Mesendoderm (in vitro differentiated cells): ENCODE results near the gene TCN1. TPM values are rescaled to one million over a fixed set of nuclear protein-coding genes. Genes with fewer than 3 reads are reported as not detected.
"Not testable (repeated sequence)": the region's sequence is repeated elsewhere in the genome, so short reads cannot be mapped to it uniquely, and the experiment has no call there.

Experiments
- DNase-seq: peaks from one replicate; pipeline ENCODE4 v3.0.0; 2013
- H2AK5ac ChIP-seq: 2 replicates; pipeline ENCODE4 v1.6.1; 2013; ENCODE audit warnings: low read length, inconsistent platforms
- H2BK120ac ChIP-seq: 2 replicates; pipeline ENCODE4 v1.6.1; 2013; ENCODE audit warnings: low read depth, mild to moderate bottlenecking, low read length, moderate library complexity, mixed read lengths
- H2BK15ac ChIP-seq: replicated peaks from 2 replicates; pipeline ENCODE4 v1.6.1; 2013; ENCODE audit warnings: low read depth, mild to moderate bottlenecking, moderate library complexity
- H2BK5ac ChIP-seq: 2 replicates; pipeline ENCODE4 v1.6.1; 2013; ENCODE audit warnings: low read length, inconsistent platforms
- H3K18ac ChIP-seq: 2 replicates; pipeline ENCODE4 v1.6.1; 2013; ENCODE audit warnings: mild to moderate bottlenecking, low read length, mixed read lengths
- H3K23ac ChIP-seq: one replicate; pipeline ENCODE4 v1.6.1; 2013; ENCODE audit warnings: low read length
- H3K27ac ChIP-seq: 2 replicates; pipeline ENCODE4 v1.5.1; 2013; ENCODE audit warnings: low read depth, mild to moderate bottlenecking, inconsistent platforms, low read length, moderate library complexity
- H3K27me3 ChIP-seq: 2 replicates; pipeline ENCODE4 v1.6.1; 2013; ENCODE audit warnings: low read length, control low read depth, mild to moderate bottlenecking, inconsistent platforms; ENCODE audit not compliant: insufficient read depth, poor library complexity
- H3K36me3 ChIP-seq: 2 replicates; pipeline ENCODE4 v1.6.1; 2013; ENCODE audit warnings: low read length, inconsistent platforms; ENCODE audit not compliant: control insufficient read depth, insufficient read depth
- H3K4ac ChIP-seq: one replicate; pipeline ENCODE4 v1.6.1; 2013; ENCODE audit warnings: low read depth, mild to moderate bottlenecking, low read length, moderate library complexity
- H3K4me1 ChIP-seq: 2 replicates; pipeline ENCODE4 v1.6.1; 2013; ENCODE audit warnings: low read depth, low read length, inconsistent platforms; ENCODE audit not compliant: control insufficient read depth
- H3K4me2 ChIP-seq: 2 replicates; pipeline ENCODE4 v1.6.1; 2013; ENCODE audit warnings: low read length
- H3K4me3 ChIP-seq: 2 replicates; pipeline ENCODE4 v1.5.1; 2013; ENCODE audit warnings: mild to moderate bottlenecking, low read length
- H3K56ac ChIP-seq: one replicate; pipeline ENCODE4 v1.6.1; 2013; ENCODE audit warnings: low read length
- H3K79me1 ChIP-seq: 2 replicates; pipeline ENCODE4 v1.6.1; 2013; ENCODE audit warnings: low read length, inconsistent platforms
- H3K79me2 ChIP-seq: 2 replicates; pipeline ENCODE4 v1.6.1; 2013; ENCODE audit warnings: mild to moderate bottlenecking, low read length; ENCODE audit not compliant: control insufficient read depth, insufficient read depth
- H3K9ac ChIP-seq: 2 replicates; pipeline ENCODE4 v1.6.1; 2013; ENCODE audit warnings: low read length, inconsistent platforms
- H4K5ac ChIP-seq: one replicate; pipeline ENCODE4 v1.6.1; 2013; ENCODE audit warnings: low read length
- H4K8ac ChIP-seq: one replicate; pipeline ENCODE4 v1.6.1; 2013; ENCODE audit warnings: low read depth, mild to moderate bottlenecking, control low read depth, low read length, moderate library complexity
- WGBS: extraction: QIAGEN DNeasy Blood & Tissue Kit; methylation state at CpG from one replicate; pipeline ENCODE4 v1.1.7; 2013; ENCODE audit warnings: low lambda C conversion rate, missing lambda C conversion rate; ENCODE audit not compliant: insufficient coverage; ENCODE audit errors: extremely low coverage; 5-methylcytosine and 5-hydroxymethylcytosine counted together
- polyA plus RNA-seq, 2 experiments: library from polyadenylated mRNA; stranded (reverse); fragments of 200-250 nt; gene quantifications; one replicate each; pipeline ENCODE4 v1.2.3, GENCODE V29; 2013

Gene TCN1, protein sequence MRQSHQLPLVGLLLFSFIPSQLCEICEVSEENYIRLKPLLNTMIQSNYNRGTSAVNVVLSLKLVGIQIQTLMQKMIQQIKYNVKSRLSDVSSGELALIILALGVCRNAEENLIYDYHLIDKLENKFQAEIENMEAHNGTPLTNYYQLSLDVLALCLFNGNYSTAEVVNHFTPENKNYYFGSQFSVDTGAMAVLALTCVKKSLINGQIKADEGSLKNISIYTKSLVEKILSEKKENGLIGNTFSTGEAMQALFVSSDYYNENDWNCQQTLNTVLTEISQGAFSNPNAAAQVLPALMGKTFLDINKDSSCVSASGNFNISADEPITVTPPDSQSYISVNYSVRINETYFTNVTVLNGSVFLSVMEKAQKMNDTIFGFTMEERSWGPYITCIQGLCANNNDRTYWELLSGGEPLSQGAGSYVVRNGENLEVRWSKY
- polyA plus RNA-seq (2013, experiment 1 of 2): not detected
- polyA plus RNA-seq (2013, experiment 2 of 2): not detected

- no peaks in the 10 kb centered on the region for H3K27me3 ChIP-seq
- no peak within 1 kb of the TSS for H3K4me3 ChIP-seq
- no peak within 1 kb of the TSS for H2BK15ac ChIP-seq
- no CpG with 5 or more reads among the region's 3 CpGs for WGBS
- no peak within 1 kb of the TSS for H2BK120ac ChIP-seq
- H3K18ac ChIP-seq: no peak within 1 kb of the TSS
- H3K4ac ChIP-seq: no peak within 1 kb of the TSS
- no peak for DNase-seq
- no peak within 1 kb of the TSS for H3K9ac ChIP-seq
- H3K4me2 ChIP-seq: no peak within 1 kb of the TSS
- H3K79me1 ChIP-seq: no peaks in the 10 kb centered on the region
- no peak within 1 kb of the TSS for H3K27ac ChIP-seq
- H3K23ac ChIP-seq: no peak within 1 kb of the TSS
- H2BK5ac ChIP-seq: no peak within 1 kb of the TSS
- H4K8ac ChIP-seq: no peak within 1 kb of the TSS
- H3K4me1 ChIP-seq: no peaks in the 10 kb centered on the region
- no peak within 1 kb of the TSS for H4K5ac ChIP-seq
- no peaks in the 10 kb centered on the region for H3K79me2 ChIP-seq
- no peaks in the 10 kb centered on the region for H3K36me3 ChIP-seq
- no peak within 1 kb of the TSS for H2AK5ac ChIP-seq
- H3K56ac ChIP-seq: no peak within 1 kb of the TSS
Observed at GRCh38 chr11:59866397-59866796, at the start of gene TCN1. TCN1 (minus strand) TSS chr11:59866487; CDS start chr11:59866470, 17 bp downstream.

DNA sequence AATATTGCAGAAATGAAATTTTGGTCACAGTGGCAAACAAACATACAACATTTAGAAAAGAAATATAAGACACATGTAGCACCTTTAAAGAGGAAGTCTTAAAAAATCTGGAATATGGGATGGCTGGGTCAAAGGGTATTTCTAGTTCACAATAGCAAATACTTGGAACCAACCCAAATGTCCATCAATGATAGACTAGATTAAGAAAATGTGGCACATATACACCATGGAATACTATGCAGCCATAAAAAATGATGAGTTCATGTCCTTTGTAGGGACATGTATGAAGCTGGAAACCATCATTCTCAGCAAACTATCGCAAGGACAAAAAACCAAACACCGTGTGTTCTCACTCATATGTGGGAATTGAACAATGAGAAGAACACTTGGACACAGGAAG lies 37.3 kb upstream of the TCN1 start:
- not testable (repeated sequence) for H3K18ac ChIP-seq, H4K8ac ChIP-seq, H3K79me1 ChIP-seq, H4K5ac ChIP-seq, H2BK120ac ChIP-seq, H3K36me3 ChIP-seq, H3K27ac ChIP-seq, H3K9ac ChIP-seq, H2BK15ac ChIP-seq, H3K27me3 ChIP-seq, H3K79me2 ChIP-seq, H3K4me1 ChIP-seq, H3K56ac ChIP-seq, H2BK5ac ChIP-seq, H3K4ac ChIP-seq, H3K23ac ChIP-seq, H3K4me3 ChIP-seq, DNase-seq, H3K4me2 ChIP-seq, H2AK5ac ChIP-seq
- no CpG with 5 or more reads among the region's 2 CpGs for WGBS

GRCh38 chr11:59901306-59901705 lies 35.0 kb upstream of the TCN1 start:
- no peak overlapping the region for H2BK15ac ChIP-seq
- H2AK5ac ChIP-seq: no peak overlapping the region
- H3K9ac ChIP-seq: no peak overlapping the region
- no peaks in the 10 kb centered on the region for H3K79me2 ChIP-seq
- H3K27ac ChIP-seq: no peak overlapping the region
- H2BK5ac ChIP-seq: no peak overlapping the region
- H2BK120ac ChIP-seq: no peak overlapping the region
- no peaks in the 10 kb centered on the region for H3K27me3 ChIP-seq
- no peak overlapping the region for H3K4me3 ChIP-seq
- no peak overlapping the region for H3K4ac ChIP-seq
- no peak overlapping the region for H4K5ac ChIP-seq
- no CpG with 5 or more reads among the region's 1 CpG for WGBS
- H3K56ac ChIP-seq: no peak overlapping the region
- no peaks in the 10 kb centered on the region for H3K79me1 ChIP-seq
- no peak overlapping the region for H4K8ac ChIP-seq
- DNase-seq: no peak
- H3K4me2 ChIP-seq: no peak overlapping the region
- no peaks in the 10 kb centered on the region for H3K4me1 ChIP-seq
- H3K23ac ChIP-seq: no peak overlapping the region
- no peaks in the 10 kb centered on the region for H3K36me3 ChIP-seq
- H3K18ac ChIP-seq: no peak overlapping the region

DNA sequence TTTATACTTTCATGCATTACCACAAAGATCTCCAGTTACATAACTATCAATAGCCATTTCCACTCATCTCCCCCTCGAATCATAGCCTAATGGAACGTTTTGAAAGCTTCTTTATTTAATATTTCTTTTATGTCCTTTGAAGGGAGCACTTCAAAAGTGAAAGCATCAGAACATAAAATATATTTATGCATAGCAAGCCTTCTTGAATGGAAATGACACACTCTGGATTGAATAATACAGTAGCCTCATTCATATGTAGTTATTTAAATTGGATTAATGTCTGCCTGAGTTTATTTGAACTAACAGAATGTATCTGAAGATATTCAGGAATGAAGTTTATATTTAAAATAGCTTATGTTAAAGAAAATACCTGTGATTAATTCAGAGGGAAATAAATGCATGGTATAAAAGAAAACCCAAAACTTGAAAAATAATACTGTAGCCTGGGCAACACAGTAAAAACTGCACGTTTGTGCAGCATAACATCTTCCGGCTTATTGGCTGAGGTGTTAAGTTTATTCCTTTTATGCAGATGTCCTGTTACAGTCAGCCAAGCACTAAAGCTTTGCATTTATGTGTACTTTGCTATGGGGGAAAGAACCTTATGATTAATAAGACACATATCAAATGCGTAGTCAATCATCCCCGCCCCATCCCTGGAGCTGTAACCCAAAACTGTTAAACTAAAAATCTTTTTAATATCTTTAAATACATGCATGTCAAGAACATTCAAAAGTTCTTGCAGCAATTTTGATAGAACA lies 34.3 kb upstream of the TCN1 start:
- Histone ChIP-seq H3K4ac (no peak overlapping the region), H3K9ac (no peak overlapping the region), H3K23ac (no peak overlapping the region), H3K79me1 (no peaks in the 10 kb centered on the region), H3K4me1 (no peaks in the 10 kb centered on the region), H4K5ac (no peak overlapping the region), H2AK5ac (no peak overlapping the region), H3K56ac (no peak overlapping the region), H3K27me3 (no peaks in the 10 kb centered on the region), H3K36me3 (no peaks in the 10 kb centered on the region), H2BK15ac (no peak overlapping the region), H3K79me2 (no peaks in the 10 kb centered on the region), H2BK5ac (no peak overlapping the region), H2BK120ac (no peak overlapping the region), H3K4me3 (no peak overlapping the region), H4K8ac (no peak overlapping the region), H3K4me2 (no peak overlapping the region), H3K18ac (no peak overlapping the region), H3K27ac (no peak overlapping the region)
- no peak for DNase-seq
- no CpG with 5 or more reads among the region's 6 CpGs for WGBS

GRCh38 chr11:59899532-59899931 lies 33.2 kb upstream of the TCN1 start:
- Histone ChIP-seq H3K4ac (no peak overlapping the region), H2BK5ac (no peak overlapping the region), H4K8ac (no peak overlapping the region), H3K79me2 (no peaks in the 10 kb centered on the region), H3K36me3 (no peaks in the 10 kb centered on the region), H3K4me2 (no peak overlapping the region), H4K5ac (no peak overlapping the region), H3K56ac (no peak overlapping the region), H2AK5ac (no peak overlapping the region), H3K4me3 (no peak overlapping the region), H3K79me1 (no peaks in the 10 kb centered on the region), H3K9ac (no peak overlapping the region), H3K18ac (no peak overlapping the region), H2BK120ac (no peak overlapping the region), H3K23ac (no peak overlapping the region), H2BK15ac (no peak overlapping the region), H3K4me1 (no peaks in the 10 kb centered on the region), H3K27ac (no peak overlapping the region), H3K27me3 (no peaks in the 10 kb centered on the region)
- peak; percentile 78 for DNase-seq
- no CpG with 5 or more reads among the region's 11 CpGs for WGBS
